SJCRH30 (cell line): ENCODE results near the gene C2orf68. TPM values are rescaled to one million over a fixed set of nuclear protein-coding genes. Genes with fewer than 3 reads are reported as not detected.
"Not testable (repeated sequence)": the region's sequence is repeated elsewhere in the genome, so short reads cannot be mapped to it uniquely, and the experiment has no call there.

Source experiments
- DNase-seq, 2 experiments: peaks; one replicate each; pipeline ENCODE4 v3.0.0-alpha.2; 2015 to 2020
- H3K27ac ChIP-seq: fragments of 250-450 bp; sonication (Bioruptor Pico); 2 replicates; pipeline ENCODE4 v1.5.1; 2020; ENCODE audit warnings: mild to moderate bottlenecking, moderate library complexity
- H3K27me3 ChIP-seq: fragments of 250-450 bp; sonication (Bioruptor Pico); 2 replicates; pipeline ENCODE4 v1.5.1; 2020; ENCODE audit warnings: mild to moderate bottlenecking, moderate library complexity
- H3K36me3 ChIP-seq: fragments of 250-450 bp; sonication (Bioruptor Pico); 2 replicates; pipeline ENCODE4 v1.5.1; 2020; ENCODE audit warnings: mild to moderate bottlenecking, moderate library complexity
- H3K4me1 ChIP-seq: fragments of 250-450 bp; sonication (Bioruptor Pico); 2 replicates; pipeline ENCODE4 v1.5.1; 2020; ENCODE audit warnings: mild to moderate bottlenecking, moderate library complexity
- H3K4me3 ChIP-seq: fragments of 250-450 bp; sonication (Bioruptor Pico); 2 replicates; pipeline ENCODE4 v1.5.1; 2020; ENCODE audit warnings: mild to moderate bottlenecking, moderate library complexity
- H3K9me3 ChIP-seq: fragments of 250-450 bp; sonication (Bioruptor Pico); replicated peaks from 2 replicates; pipeline ENCODE4 v1.5.1; 2020; ENCODE audit warnings: mild to moderate bottlenecking, moderate library complexity
- total RNA-seq: library from RNA; depleted of rRNA; stranded (reverse); fragments of >200 nt; shearing (Covaris generic); gene quantifications from 2 replicates; pipeline ENCODE4 v1.2.3, GENCODE V29; 2014

C2orf68 gene
- total RNA-seq, 1 experiment from 2014 or later: 57.9 TPM

GRCh38 chr2:85647823-85648526 is 36.1 kb upstream of the C2orf68 start:
- H3K9me3 ChIP-seq: no peaks in the 10 kb centered on the region
- DNase-seq: no peak
- H3K36me3 ChIP-seq: peaks cover 88% of the 10 kb centered on the region
- H3K4me3 ChIP-seq: no peak overlapping the region
- H3K4me1 ChIP-seq: no peaks in the 10 kb centered on the region
- no peak overlapping the region for H3K27ac ChIP-seq
- no peaks in the 10 kb centered on the region for H3K27me3 ChIP-seq

GRCh38 chr2:85646166-85646565 is 34.3 kb upstream of the C2orf68 start:
- Histone ChIP-seq H3K4me1 (no peaks in the 10 kb centered on the region), H3K36me3 (peaks cover 92% of the 10 kb centered on the region), H3K27ac (no peak overlapping the region)

GRCh38 chr2:85644909-85645308 is 33.0 kb upstream of the C2orf68 start:
- Histone ChIP-seq H3K9me3 (no peaks in the 10 kb centered on the region), H3K4me1 (no peaks in the 10 kb centered on the region), H3K4me3 (no peak overlapping the region), H3K27me3 (no peaks in the 10 kb centered on the region), H3K36me3 (peaks cover 94% of the 10 kb centered on the region), H3K27ac (no peak overlapping the region)
- no peak for DNase-seq

More at GRCh38 chr2:85646166-85646565, 34.3 kb upstream of the C2orf68 start:
- H3K9me3 ChIP-seq: no peaks in the 10 kb centered on the region
- no peak for DNase-seq
- no peak overlapping the region for H3K4me3 ChIP-seq
- no peaks in the 10 kb centered on the region for H3K27me3 ChIP-seq

- H3K27ac ChIP-seq: no peak overlapping the region
- no peaks in the 10 kb centered on the region for H3K4me1 ChIP-seq
- H3K36me3 ChIP-seq: peaks cover 94% of the 10 kb centered on the region
- H3K27me3 ChIP-seq: no peaks in the 10 kb centered on the region
- DNase-seq: no peak
- H3K9me3 ChIP-seq: no peaks in the 10 kb centered on the region
- H3K4me3 ChIP-seq: no peak overlapping the region
These were observed 30.9 kb upstream of the C2orf68 start for GRCh38 chr2:85642725-85643124.

- Histone ChIP-seq H3K27ac (no peak overlapping the region), H3K4me1 (no peaks in the 10 kb centered on the region), H3K4me3 (no peak overlapping the region), H3K9me3 (no peaks in the 10 kb centered on the region), H3K36me3 (peaks cover 89% of the 10 kb centered on the region), H3K27me3 (no peaks in the 10 kb centered on the region)
- DNase-seq: no peak
These were observed 23.8 kb upstream of the C2orf68 start for GRCh38 chr2:85635636-85636035.

GRCh38 chr2:85635011-85635410 is 23.1 kb upstream of the C2orf68 start:
- Histone ChIP-seq H3K4me3 (no peak overlapping the region), H3K27ac (no peak overlapping the region), H3K36me3 (peaks cover 89% of the 10 kb centered on the region), H3K9me3 (no peaks in the 10 kb centered on the region), H3K27me3 (no peaks in the 10 kb centered on the region), H3K4me1 (no peaks in the 10 kb centered on the region)
- no peak for DNase-seq

- Histone ChIP-seq H3K4me3 (no peak overlapping the region), H3K27me3 (no peaks in the 10 kb centered on the region), H3K36me3 (peaks cover 90% of the 10 kb centered on the region), H3K4me1 (no peaks in the 10 kb centered on the region), H3K27ac (no peak overlapping the region), H3K9me3 (no peaks in the 10 kb centered on the region)
- no peak for DNase-seq
These were observed 19.4 kb upstream of the C2orf68 start for GRCh38 chr2:85631316-85631715.

- peaks cover 94% of the 10 kb centered on the region for H3K36me3 ChIP-seq
- DNase-seq: no peak
- no peak overlapping the region for H3K4me3 ChIP-seq
- no peaks in the 10 kb centered on the region for H3K27me3 ChIP-seq
- no peak overlapping the region for H3K27ac ChIP-seq
- no peaks in the 10 kb centered on the region for H3K9me3 ChIP-seq
- no peaks in the 10 kb centered on the region for H3K4me1 ChIP-seq
These were observed 16.8 kb upstream of the C2orf68 start for GRCh38 chr2:85628658-85629057.

- DNase-seq: no peak
- Histone ChIP-seq H3K27ac (no peak overlapping the region), H3K4me1 (no peaks in the 10 kb centered on the region), H3K9me3 (no peaks in the 10 kb centered on the region), H3K27me3 (no peaks in the 10 kb centered on the region), H3K36me3 (peaks cover 91% of the 10 kb centered on the region), H3K4me3 (no peak overlapping the region)
These were observed 12.1 kb upstream of the C2orf68 start for GRCh38 chr2:85623991-85624390.

GRCh38 chr2:85621338-85621737 is 9.5 kb upstream of the C2orf68 start:
- Histone ChIP-seq H3K4me3 (no peak overlapping the region), H3K36me3 (peaks cover 77% of the 10 kb centered on the region), H3K27ac (no peak overlapping the region), H3K9me3 (no peaks in the 10 kb centered on the region), H3K4me1 (peaks cover 5% of the 10 kb centered on the region; the same call in 1 of the 2 replicates), H3K27me3 (no peaks in the 10 kb centered on the region)
- DNase-seq: no peak

- Histone ChIP-seq H3K36me3 (peaks cover 62% of the 10 kb centered on the region), H3K4me1 (peaks cover 5% of the 10 kb centered on the region; the same call in 1 of the 2 replicates), H3K4me3 (no peak overlapping the region), H3K27me3 (no peaks in the 10 kb centered on the region), H3K9me3 (no peaks in the 10 kb centered on the region), H3K27ac (no peak overlapping the region)
- DNase-seq: no peak
These were observed 7.8 kb upstream of the C2orf68 start for GRCh38 chr2:85619617-85620016.

GRCh38 chr2:85617723-85618122 is 5.9 kb upstream of the C2orf68 start:
- H3K27ac ChIP-seq, H3K4me1 ChIP-seq, DNase-seq, H3K4me3 ChIP-seq, H3K27me3 ChIP-seq, H3K9me3 ChIP-seq: not testable (repeated sequence)
- peaks cover 45% of the 10 kb centered on the region for H3K36me3 ChIP-seq

- H3K27ac ChIP-seq: no peak overlapping the region
- no peaks in the 10 kb centered on the region for H3K9me3 ChIP-seq
- no peak for DNase-seq
- peaks cover 24% of the 10 kb centered on the region for H3K36me3 ChIP-seq
- H3K4me3 ChIP-seq: no peak overlapping the region; the same call in 1 of the 2 replicates
- H3K4me1 ChIP-seq: peaks cover 9% of the 10 kb centered on the region; the same call in 1 of the 2 replicates
- no peaks in the 10 kb centered on the region for H3K27me3 ChIP-seq
These were observed 3.5 kb upstream of the C2orf68 start for GRCh38 chr2:85615413-85615728.

GRCh38 chr2:85614757-85615156 is 2.9 kb upstream of the C2orf68 start:
- H3K27me3 ChIP-seq, DNase-seq, H3K9me3 ChIP-seq, H3K27ac ChIP-seq, H3K4me1 ChIP-seq, H3K4me3 ChIP-seq: not testable (repeated sequence)
- peaks cover 20% of the 10 kb centered on the region for H3K36me3 ChIP-seq

GRCh38 chr2:85613717-85614515 is 2.0 kb upstream of the C2orf68 start:
- peaks cover 12% of the 10 kb centered on the region for H3K36me3 ChIP-seq
- no peak overlapping the region for H3K4me3 ChIP-seq
- no peaks in the 10 kb centered on the region for H3K9me3 ChIP-seq
- peaks cover 9% of the 10 kb centered on the region; the same call in 1 of the 2 replicates for H3K4me1 ChIP-seq
- no peak for DNase-seq
- no peak overlapping the region for H3K27ac ChIP-seq
- H3K27me3 ChIP-seq: no peaks in the 10 kb centered on the region
